ENCODE results near the gene ABL1. TPM values are rescaled to one million over a fixed set of nuclear protein-coding genes. Genes with fewer than 3 reads are reported as not detected.

Gene ABL1
- total and polyA plus RNA-seq, 2 of the 13 experiments (the other 11 are each of a cell fraction or from before 2014, with no cell fraction given), result 10.8 to 20.4 TPM

Other genes starting within 250 kb of the ABL1 start
- gene PRDM12, start 170.7 kb upstream of the ABL1 start, total RNA-seq (2016; rRNA removed; fragmentation: Illumina TruSeq; extraction: Trizol), result 0.04 TPM in 1 of 2 replicates, not detected in the other
- 0.07 and 0.08 TPM in 2 replicates for gene PRDM12, start 170.7 kb upstream of the ABL1 start, polyA plus RNA-seq (2011; rRNA removed)
- gene EXOSC2, start 141.5 kb upstream of the ABL1 start, total RNA-seq (2016; rRNA removed; fragmentation: Illumina TruSeq; extraction: Trizol), result 63.8 and 74.2 TPM in 2 replicates
- gene EXOSC2, start 141.5 kb upstream of the ABL1 start, polyA plus RNA-seq (2011; rRNA removed), result 24.9 and 27.5 TPM in 2 replicates
- gene QRFP, start 61.6 kb downstream of the ABL1 start, total RNA-seq (2016; rRNA removed; fragmentation: Illumina TruSeq; extraction: Trizol), result not detected in 2 replicates
- gene QRFP, start 61.6 kb downstream of the ABL1 start, polyA plus RNA-seq (2011; rRNA removed), result not detected in 2 replicates
- 0.89 TPM in 1 of 2 replicates, not detected in the other for gene FIBCD1, start 104.0 kb downstream of the ABL1 start, total RNA-seq (2016; rRNA removed; fragmentation: Illumina TruSeq; extraction: Trizol)
- gene FIBCD1, start 104.0 kb downstream of the ABL1 start, polyA plus RNA-seq (2011; rRNA removed), result 0.55 and 1.3 TPM in 2 replicates
- 0.07 TPM in 1 of 2 replicates, not detected in the other for gene LAMC3, start 173.9 kb downstream of the ABL1 start, total RNA-seq (2016; rRNA removed; fragmentation: Illumina TruSeq; extraction: Trizol)
- gene LAMC3, start 173.9 kb downstream of the ABL1 start, polyA plus RNA-seq (2011; rRNA removed), result 0.57 TPM in 2 replicates

Data from HepG2 (cell line).